Caco-2 (cell line): Measurements from ENCODE around the gene MCEMP1. TPM values are rescaled to one million over a fixed set of nuclear protein-coding genes. Genes with fewer than 3 reads are reported as not detected.

ENCODE experiments used
- BruUV-seq: library from RNA; stranded (reverse); fragments of 400-500 nt; replicated peaks from 2 replicates; lab custom pipeline; 2021; lab: Mats Ljungman, UMichigan
- CTCF ChIA-PET: fragments of 300-600 bp; sonication (Branson Sonifier 250); formaldehyde crosslinking; loops from one replicate; lab custom pipeline; 2022; ENCODE audit warnings: antibody characterized with exemption; lab: Charles Lee
- POLR2A ChIA-PET: fragments of 300-600 bp; sonication (Branson Sonifier 250); formaldehyde crosslinking; loops from one replicate; lab custom pipeline; 2022; ENCODE audit warnings: antibody characterized with exemption; lab: Charles Lee
- DNase-seq, 2 experiments: peaks; one replicate each; pipeline versions ENCODE4 v3.0.0 to v3.0.0-alpha.2; 2020 to 2022
- H3K27me3 ChIP-seq: replicated peaks from 2 replicates; pipeline ENCODE4 v1.6.0; 2011; ENCODE audit warnings: low read length; ENCODE audit not compliant: control insufficient read depth, insufficient read depth
- H3K36me3 ChIP-seq: 2 replicates; pipeline ENCODE4 v1.5.1; 2011; ENCODE audit warnings: low read length; ENCODE audit not compliant: control insufficient read depth, insufficient read depth
- H3K4me1 ChIP-seq: fragments of 250-450 bp; sonication (Bioruptor Pico); 2 replicates; pipeline ENCODE4 v1.5.1; 2020; ENCODE audit warnings: mild to moderate bottlenecking
- H3K4me3 ChIP-seq: 2 replicates; pipeline ENCODE4 v1.5.1; 2011; ENCODE audit warnings: low read depth, mild to moderate bottlenecking, control low read depth, low read length
- H3K9me3 ChIP-seq: fragments of 250-450 bp; sonication (Bioruptor Pico); 2 replicates; pipeline ENCODE4 v1.5.1; 2020; ENCODE audit warnings: mild to moderate bottlenecking, moderate library complexity
- H3K27ac Mint-ChIP-seq: one replicate; pipeline ENCODE4 v1.8.0; 2022; ENCODE audit warnings: mixed read lengths; ENCODE audit not compliant: unreplicated experiment
- H3K27me3 Mint-ChIP-seq: one replicate; pipeline ENCODE4 v1.8.0; 2022; ENCODE audit warnings: mixed read lengths; ENCODE audit not compliant: insufficient read depth, unreplicated experiment
- H3K36me3 Mint-ChIP-seq: one replicate; pipeline ENCODE4 v1.8.0; 2022; ENCODE audit warnings: mild to moderate bottlenecking, mixed read lengths; ENCODE audit not compliant: insufficient read depth, unreplicated experiment
- H3K4me1 Mint-ChIP-seq: one replicate; pipeline ENCODE4 v1.8.0; 2022; ENCODE audit warnings: low read depth, mixed read lengths; ENCODE audit not compliant: unreplicated experiment
- H3K4me3 Mint-ChIP-seq: one replicate; pipeline ENCODE4 v1.8.0; 2022; ENCODE audit warnings: mild to moderate bottlenecking, moderate library complexity, mixed read lengths; ENCODE audit not compliant: unreplicated experiment
- H3K9me3 Mint-ChIP-seq: one replicate; pipeline ENCODE4 v1.8.0; 2022; ENCODE audit warnings: mixed read lengths; ENCODE audit not compliant: unreplicated experiment
- intact Hi-C: fragments of 100-400 bp; cut with micrococcal nuclease; formaldehyde crosslinking; loops from one replicate; pipeline ENCODE4 v1.10.0; 2022; ENCODE audit not compliant: unreplicated experiment
- total RNA-seq: library from RNA; stranded (reverse); gene quantifications from 2 replicates; pipeline ENCODE4 v1.2.3, GENCODE V29; 2022
- TF ChIP-seq, protein P1 (sequence below), 2 experiments: fragments of 200-600 bp in 1 of 2; IDR thresholded peaks; 1 replicate in 1 of 2; 2 replicates in 1 of 2; pipeline versions ENCODE4 v1.5.1 to v1.8.0; 2011 to 2022; ENCODE audit warnings: antibody characterized with exemption in 1 of 2, control low read depth in 1 of 2, inconsistent platforms in 1 of 2, low read depth in 1 of 2, low read length in 1 of 2, mild to moderate bottlenecking in 1 of 2, moderate library complexity in 1 of 2; ENCODE audit not compliant: insufficient read depth in 1 of 2, severe bottlenecking in 1 of 2, unreplicated experiment in 1 of 2

MCEMP1 gene
- total RNA-seq, 1 experiment from 2014 or later = not detected

DNA sequence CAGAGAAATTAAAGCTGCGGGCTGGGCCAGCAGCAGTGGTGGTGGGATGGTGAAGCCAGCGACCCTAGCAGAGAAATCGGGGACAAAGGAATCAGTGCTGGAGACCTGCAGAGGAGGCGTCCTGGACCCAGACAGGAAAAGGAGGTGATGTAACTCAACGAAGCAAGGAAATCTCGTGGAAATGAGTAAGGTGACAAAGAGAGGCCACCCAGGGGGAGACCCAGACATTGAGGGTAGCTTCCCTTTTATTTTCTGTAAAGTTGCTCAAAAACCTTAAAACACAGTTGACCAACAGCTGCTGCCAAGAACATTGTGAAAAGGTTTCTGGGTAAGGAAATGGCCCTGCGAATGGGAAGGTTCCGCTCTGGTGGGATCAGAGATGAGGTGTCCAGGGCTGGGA, 21.3 kb upstream of the MCEMP1 start:
- no peak for DNase-seq
- ChIA-PET POLR2A (no interaction called here), CTCF (interaction anchor here (0.6 to 1.0 kb wide), 2 partner anchors 25 to 65 kb away, joined by 4 read pairs; partner anchors contain the start of gene TRAPPC5)
- peaks cover 13% of the 10 kb centered on the region for H3K4me1 Mint-ChIP-seq
- no peak overlapping the region for H3K4me3 Mint-ChIP-seq
- no peaks in the 10 kb centered on the region for H3K9me3 Mint-ChIP-seq
- H3K27ac Mint-ChIP-seq = no peak overlapping the region
- no peaks in the 10 kb centered on the region for H3K9me3 ChIP-seq
- H3K4me1 ChIP-seq = no peaks in the 10 kb centered on the region
- no TSS peak for BruUV-seq
- intact Hi-C loops = no loop called here
- H3K36me3 Mint-ChIP-seq = no peaks in the 10 kb centered on the region
- no peaks in the 10 kb centered on the region for H3K27me3 ChIP-seq
- H3K4me3 ChIP-seq = no peak overlapping the region
- TF ChIP-seq, protein P1, sequence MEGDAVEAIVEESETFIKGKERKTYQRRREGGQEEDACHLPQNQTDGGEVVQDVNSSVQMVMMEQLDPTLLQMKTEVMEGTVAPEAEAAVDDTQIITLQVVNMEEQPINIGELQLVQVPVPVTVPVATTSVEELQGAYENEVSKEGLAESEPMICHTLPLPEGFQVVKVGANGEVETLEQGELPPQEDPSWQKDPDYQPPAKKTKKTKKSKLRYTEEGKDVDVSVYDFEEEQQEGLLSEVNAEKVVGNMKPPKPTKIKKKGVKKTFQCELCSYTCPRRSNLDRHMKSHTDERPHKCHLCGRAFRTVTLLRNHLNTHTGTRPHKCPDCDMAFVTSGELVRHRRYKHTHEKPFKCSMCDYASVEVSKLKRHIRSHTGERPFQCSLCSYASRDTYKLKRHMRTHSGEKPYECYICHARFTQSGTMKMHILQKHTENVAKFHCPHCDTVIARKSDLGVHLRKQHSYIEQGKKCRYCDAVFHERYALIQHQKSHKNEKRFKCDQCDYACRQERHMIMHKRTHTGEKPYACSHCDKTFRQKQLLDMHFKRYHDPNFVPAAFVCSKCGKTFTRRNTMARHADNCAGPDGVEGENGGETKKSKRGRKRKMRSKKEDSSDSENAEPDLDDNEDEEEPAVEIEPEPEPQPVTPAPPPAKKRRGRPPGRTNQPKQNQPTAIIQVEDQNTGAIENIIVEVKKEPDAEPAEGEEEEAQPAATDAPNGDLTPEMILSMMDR (IDR thresholded peaks at IDR 0.05; ENCODE audit: insufficient read depth in 1 of 2, low read depth in 1 of 2, low read length in 1 of 2, severe bottlenecking in 1 of 2, unreplicated experiment in 1 of 2) = no peak
- no peaks in the 10 kb centered on the region for H3K36me3 ChIP-seq
- H3K27me3 Mint-ChIP-seq = no peaks in the 10 kb centered on the region

DNA sequence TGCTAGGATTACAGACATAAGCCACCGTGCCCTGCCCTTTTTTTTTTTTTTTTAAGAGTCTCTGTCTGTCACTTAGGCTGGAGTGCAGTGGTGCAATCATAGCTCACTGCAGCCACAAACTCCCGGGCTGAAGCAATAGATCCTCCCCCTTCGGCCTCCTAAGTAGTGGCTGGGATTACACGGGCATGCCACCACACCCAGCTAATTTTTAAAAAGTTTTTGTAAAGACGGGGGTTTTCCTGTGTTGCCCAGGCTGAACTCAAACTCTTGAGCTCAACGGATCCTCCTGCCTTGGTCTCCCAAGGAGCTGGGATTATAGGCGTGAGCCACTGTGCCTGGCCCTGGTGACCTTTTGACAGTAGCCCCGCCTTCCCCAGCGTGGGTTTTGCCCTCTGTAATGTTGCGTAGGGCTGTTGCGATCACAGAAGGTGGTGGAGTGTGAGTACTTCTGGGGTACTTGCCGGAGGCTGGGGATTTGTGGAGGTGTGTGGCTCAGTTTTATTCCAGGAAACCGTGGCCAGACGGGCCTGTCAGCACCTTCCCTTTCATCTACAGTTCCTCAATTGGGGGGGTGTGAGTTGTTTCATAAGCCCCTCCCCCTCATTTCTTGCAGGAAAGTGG, 19.6 kb upstream of the MCEMP1 start:
- Mint-ChIP-seq H3K36me3 (no peaks in the 10 kb centered on the region), H3K27ac (no peak overlapping the region), H3K27me3 (no peaks in the 10 kb centered on the region), H3K4me3 (no peak overlapping the region), H3K4me1 (peaks cover 10% of the 10 kb centered on the region), H3K9me3 (no peaks in the 10 kb centered on the region)
- ChIA-PET CTCF (interaction anchor here (0.5 to 1.0 kb wide), 4 partner anchors 17 to 286 kb away, joined by 3 to 7 read pairs (median 4); no protein-coding TSS in a partner anchor), POLR2A (interaction anchor here (0.6 kb wide), 1 partner anchor 34 kb away, joined by 4 read pairs; no protein-coding TSS in a partner anchor)
- DNase-seq = no peak
- no TSS peak for BruUV-seq
- Histone ChIP-seq H3K36me3 (no peaks in the 10 kb centered on the region), H3K9me3 (no peaks in the 10 kb centered on the region), H3K4me1 (no peaks in the 10 kb centered on the region), H3K4me3 (no peak overlapping the region), H3K27me3 (no peaks in the 10 kb centered on the region)
- intact Hi-C loops = no loop called here
- TF ChIP-seq, protein P1 (IDR thresholded peaks at IDR 0.05; ENCODE audit: insufficient read depth in 1 of 2, low read depth in 1 of 2, low read length in 1 of 2, severe bottlenecking in 1 of 2, unreplicated experiment in 1 of 2) = no peak

DNA sequence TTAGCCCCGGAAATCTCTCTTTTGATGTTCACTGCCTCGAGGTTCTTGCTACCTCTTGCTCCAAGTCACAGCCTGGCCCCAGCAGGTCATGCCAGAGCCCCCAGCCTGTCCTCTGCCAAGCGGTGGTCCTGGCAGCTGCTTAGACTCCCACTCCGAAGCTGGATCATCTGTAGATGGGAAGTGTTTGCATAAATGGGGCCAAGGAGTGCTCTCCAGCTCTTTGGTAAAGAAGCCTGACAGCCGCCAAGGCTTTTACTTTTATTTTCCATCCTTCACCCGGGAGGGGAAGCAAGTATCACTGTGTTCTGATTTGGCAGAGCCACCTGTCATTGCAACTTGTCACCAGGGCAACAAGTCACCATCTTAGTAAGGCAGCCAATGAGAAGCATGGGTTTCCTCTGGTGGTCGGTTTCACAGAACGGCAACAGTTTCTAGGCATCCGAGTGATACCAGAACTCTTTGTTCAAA, 18.6 kb upstream of the MCEMP1 start:
- Mint-ChIP-seq H3K27ac (no peak overlapping the region), H3K9me3 (no peaks in the 10 kb centered on the region), H3K4me3 (no peak overlapping the region), H3K4me1 (peaks cover under 1% of the 10 kb centered on the region), H3K36me3 (no peaks in the 10 kb centered on the region), H3K27me3 (no peaks in the 10 kb centered on the region)
- TF ChIP-seq, protein P1 (IDR thresholded peaks at IDR 0.05; ENCODE audit: insufficient read depth in 1 of 2, low read depth in 1 of 2, low read length in 1 of 2, severe bottlenecking in 1 of 2, unreplicated experiment in 1 of 2) = no peak
- Histone ChIP-seq H3K36me3 (no peaks in the 10 kb centered on the region), H3K27me3 (no peaks in the 10 kb centered on the region), H3K4me1 (no peaks in the 10 kb centered on the region), H3K4me3 (no peak overlapping the region), H3K9me3 (no peaks in the 10 kb centered on the region)
- DNase-seq = no peak
- intact Hi-C loops = no loop called here
- ChIA-PET CTCF (no interaction called here), POLR2A (no interaction called here)
- BruUV-seq = no TSS peak
